ENCODE measurements around the gene SLK.

- no peak for TF ChIP-seq POLR2A (IDR thresholded peaks at IDR 0.05)
- TF ChIP-seq CTCF (IDR thresholded peaks at IDR 0.05) = no peak
Measured at GRCh38 chr10:103932271-103932670, 34.7 kb upstream of the SLK start.
